Measurements from ENCODE around the gene LSM11.

The LSM11 gene

DNA sequence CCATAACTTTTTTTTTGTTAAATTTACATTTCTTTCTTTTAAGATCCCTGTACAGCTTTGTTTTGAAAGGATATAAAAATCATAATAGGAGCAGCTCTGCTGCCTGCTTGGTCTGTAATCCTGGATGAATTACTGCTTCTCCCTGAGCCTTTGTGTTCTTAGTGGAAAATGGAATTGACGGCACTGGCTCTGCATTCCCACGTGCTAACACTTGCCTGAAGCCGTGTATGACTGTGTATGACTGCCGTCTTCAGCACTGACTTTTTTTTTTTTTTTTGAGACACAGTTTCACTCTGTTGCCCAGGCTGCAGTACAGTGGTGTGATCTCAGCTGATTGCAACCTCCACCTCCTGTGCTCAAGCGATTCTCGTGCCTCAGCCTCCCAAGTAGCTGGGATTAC, 7.5 kb upstream of the LSM11 start:
- no peak for DNase-seq

DNA sequence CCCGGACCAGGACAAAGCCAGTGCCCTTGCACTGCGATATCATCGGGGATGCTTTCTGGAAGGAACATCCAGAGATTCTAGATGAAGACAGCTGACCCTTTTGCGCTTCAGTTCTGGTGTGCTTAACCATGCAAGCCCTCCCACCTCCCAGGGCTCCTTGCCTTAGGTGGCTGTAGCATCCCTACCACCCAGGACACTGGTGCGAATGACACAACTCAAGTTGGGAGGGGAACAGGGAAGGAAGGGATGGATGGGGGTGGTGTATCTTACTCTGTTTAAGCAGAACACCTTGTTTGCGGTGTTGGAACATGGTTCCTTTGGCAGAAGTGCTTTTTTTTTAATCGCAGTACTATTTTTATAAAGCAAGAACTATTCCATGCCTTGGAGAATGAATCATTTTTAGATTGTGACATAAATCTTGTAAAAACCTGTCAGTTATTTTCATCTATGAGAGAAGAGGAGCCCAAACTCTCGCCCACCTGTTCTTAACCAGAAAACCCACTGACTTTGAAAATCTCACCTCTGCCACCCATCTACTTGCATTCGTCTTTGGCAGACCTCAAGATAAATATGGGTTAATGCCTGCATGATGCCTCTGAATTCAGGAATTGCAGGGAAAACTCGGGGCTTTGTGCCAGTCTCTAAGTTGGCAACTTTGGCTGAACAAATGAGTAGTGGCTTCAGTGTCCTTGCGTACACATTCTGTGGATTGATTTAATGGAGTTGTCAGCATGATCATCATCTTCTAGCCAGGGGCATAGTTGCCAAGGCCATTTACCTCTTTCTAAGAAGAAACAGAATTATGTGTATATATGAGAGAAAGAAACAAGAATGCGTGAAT, 3.9 kb upstream of the LSM11 start:
- DNase-seq: no peak

DNA sequence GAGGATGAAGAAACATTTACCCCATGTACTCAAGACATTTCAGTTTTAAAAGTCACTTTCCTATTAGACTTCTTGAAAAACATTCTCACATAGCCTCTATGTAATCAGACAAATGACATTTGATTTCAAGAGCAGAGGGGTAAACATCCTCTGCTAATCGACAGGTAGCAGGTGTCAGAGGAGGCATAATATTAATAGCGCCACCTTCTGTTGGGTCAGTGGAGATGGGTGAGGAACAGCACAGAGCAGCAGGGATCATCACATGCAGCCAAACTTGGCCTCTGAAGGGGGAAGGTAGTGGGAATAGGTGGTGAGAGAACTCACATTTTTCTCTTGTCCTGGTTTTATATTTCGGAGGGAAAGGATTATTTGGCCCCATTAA, 3.3 kb upstream of the LSM11 start:
- peak; percentile 51 for DNase-seq

DNA sequence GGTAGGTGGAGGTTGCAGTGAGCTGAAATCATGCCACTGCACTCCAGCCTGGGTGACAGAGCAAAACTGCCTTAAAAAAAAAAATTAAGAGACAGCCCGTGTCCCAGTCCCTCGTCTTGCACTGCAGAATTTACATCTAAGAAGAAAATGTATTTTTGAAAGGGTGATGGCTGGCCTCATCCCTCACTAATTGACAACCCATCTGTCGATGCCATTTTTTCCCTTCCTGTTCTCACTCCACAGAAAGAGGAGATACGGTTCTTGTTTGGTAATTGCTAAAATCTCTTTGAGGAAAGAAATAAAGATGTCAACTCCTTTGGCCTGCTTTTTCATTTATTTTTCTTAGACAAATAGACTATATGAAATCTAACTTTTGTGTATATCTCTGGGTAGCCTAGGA, 2.4 kb upstream of the LSM11 start:
- no peak for DNase-seq

DNA sequence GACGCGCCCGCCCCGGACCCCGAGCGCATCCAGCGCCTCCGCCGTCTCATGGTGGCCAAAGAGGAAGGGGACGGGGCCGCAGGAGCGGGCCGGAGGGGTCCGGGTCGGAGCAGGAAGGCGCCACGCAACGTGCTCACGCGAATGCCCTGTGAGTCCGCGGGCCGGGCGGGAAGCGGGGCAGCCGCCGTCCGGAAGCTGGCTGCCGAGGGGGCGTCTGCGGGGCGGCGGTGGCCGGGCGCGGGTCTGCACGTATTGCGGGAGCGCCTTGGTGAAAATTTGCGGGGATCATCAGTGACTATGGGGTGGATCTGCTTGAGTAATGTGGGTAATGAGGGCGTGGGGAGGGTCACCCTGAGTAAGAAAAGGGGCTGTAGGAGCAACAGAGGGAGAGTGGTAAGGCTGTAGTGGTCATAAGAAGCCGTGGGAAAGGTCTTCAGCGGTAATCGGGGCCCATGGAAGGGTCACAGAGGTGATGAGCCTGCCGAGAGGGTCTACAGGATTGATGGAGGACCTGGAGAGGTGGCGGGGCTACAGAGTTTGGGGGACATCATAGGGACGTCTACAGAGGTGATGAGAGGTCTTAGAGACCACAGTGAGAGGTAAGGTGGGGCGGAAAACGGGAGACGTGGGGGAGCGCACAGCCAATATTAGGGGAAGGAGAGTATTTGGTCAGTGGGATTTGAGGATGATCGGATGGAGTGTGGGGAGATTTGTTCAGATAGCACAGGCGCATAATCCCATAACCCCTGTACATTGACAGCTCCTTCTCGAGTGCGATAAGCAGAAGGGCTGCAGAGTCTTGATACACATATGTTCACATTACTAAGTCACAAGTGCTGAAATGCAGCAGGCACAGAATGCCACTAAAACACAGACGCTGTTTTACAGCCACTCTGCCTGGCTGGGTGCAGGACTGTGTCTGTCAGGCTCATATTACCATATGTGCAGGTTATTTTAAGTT, 819 bp downstream of the LSM11 start:
- DNase-seq: peak; percentile 82

DNA sequence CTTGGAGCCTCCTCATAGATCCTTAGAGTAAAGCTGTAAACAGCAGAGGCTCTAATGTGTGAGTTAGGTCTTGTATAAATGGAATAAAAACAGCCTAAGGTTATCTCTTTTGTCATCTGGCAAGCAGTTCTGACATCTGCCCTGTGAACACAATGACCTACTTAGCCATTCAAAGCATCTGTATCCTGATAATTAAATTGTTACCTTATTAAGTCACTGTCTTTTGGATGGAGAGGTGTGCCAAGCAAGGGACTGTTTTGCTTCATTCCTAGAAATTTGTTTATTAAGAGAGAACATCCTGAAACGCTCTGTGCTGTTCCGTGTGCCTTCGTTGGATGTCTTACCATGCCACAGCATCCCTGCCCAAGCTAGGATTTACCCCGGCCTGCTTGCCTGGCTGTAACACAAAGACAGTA, 1.5 kb downstream of the LSM11 start:
- DNase-seq: no peak

DNA sequence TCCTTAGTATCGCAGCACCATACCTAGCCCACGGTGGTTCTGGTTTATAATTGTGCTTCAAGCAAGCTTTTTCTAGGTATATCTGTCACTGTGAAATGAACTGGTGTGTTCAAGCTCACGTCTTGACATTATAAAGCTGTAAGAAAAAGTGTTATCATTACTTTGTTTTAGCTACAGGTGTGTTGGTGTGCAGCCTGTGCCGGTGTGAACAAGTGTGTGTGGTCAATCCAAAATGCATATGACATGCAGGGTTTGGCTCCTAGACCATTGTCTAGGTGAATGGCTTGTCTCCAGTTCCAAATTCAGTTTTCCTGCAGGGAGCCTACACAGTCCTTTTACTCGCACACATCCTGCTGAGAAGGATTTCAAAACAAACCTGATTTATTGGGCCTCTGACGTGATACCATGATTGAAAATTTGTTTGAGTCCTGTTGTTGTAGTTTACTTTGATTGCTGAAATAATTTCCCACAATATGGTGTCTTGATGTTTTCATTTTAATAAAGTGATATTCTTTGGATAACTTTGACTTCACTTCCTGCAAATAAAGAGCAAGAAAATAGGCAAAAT, 3.7 kb downstream of the LSM11 start:
- DNase-seq: no peak

DNA sequence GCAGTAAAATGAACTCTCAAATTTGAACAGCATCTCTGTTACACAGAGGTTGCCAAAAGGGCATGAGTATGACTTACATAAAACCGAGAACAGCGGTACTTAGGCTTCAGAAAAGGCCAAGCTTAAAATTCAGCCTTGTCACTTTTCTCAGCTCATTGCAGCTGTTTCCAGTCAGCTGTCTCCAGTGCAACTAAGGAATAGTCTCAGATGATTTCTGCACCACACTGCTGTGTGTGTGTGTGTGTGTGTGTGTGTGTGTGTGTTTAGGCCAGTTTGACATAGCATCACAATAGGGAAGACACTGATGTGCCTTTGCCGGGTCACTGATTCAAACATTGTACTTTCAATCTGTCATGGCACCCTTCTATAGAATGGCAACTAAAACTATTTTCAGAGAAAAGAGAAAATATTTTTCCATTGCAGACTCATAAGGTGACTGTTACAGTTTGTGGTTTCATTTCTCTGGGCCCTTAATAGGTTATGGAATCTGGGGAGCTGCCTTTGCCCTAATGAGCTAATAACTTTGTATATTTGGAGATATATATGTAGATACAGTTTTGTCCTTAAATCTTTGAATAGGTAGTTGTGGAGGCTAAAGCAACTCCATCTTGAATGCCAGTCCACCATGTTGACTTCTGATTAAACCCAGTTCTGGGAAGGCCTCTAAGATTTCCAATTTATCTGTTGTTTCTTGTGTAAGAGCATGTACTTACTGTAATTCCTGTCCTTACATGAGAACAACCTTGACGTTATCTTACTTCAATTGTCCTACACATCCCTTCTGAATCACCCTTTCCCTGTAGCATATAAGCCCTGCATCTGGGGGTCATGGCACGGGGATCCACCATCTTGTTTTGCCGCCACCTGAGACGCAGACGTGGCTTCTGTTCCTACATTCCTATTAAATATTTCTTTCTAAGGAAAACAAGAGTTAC, 4.5 kb downstream of the LSM11 start:
- DNase-seq: no peak

DNA sequence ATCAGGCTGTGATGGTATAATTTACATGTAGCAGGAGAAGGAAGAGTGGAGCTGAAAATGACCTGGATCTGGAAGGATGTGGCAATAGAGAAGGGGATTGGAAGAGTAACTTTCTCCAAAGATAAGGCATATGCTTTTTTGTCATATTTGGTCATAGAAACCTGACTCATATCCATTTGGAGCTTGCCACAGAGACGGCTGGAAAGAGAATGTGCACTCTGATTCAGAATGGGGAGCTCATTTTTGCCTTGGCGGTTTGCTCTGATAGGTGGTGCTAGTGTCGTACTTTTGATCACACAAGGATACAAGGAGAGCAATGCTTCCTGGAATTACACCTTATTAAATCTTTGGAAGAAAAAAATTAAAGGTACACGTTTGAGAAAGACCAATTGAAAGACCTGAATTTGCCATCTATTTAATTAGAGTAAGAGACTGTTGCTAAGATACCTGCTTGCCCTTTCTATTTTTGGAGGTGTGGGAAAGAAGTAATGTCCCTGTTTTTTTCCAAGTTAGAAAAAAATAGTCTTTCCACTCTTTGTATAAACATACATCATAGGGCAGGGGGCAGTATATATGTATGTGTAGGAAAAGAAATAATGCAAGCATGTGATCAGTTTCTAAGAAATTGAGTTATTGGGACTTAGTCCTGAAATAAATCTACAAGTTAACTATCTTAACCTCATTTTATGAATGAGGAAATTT, 5.4 kb downstream of the LSM11 start:
- no peak for DNase-seq

DNA sequence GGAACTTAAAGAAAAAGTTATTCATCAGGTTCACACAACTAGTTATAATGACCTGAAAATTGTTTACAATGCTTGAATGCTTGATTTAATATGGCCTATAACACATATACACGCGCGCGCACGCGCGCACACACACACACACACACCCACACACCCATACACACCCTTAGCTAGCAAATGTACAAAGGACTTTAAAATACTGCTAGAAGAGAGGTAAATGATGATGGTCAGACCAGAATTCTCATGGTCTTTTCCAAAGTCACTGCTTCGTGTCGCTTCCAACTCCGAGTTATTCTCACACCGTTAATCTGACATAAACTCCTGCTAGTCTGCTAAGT, 5.9 kb downstream of the LSM11 start:
- DNase-seq: no peak

DNA sequence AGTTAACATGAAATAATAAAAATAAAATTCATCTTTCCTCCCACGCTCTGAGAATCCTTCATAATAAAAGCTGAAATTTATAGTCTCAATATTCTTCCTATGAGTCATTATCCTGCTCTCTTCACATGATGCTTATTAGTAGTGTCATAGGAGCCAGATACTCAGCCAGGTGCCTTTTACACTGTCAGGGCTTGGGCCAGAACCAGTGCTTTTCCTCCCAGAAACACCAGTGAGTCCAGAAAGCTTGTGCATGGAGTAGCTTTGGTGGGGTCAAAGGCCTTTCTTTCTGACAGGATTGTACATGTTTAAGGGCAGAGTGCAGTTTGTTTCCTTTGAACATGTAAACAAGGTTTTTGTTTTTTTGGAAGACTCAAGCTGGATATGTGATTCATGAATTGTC, 6.8 kb downstream of the LSM11 start:
- no peak for DNase-seq

DNA sequence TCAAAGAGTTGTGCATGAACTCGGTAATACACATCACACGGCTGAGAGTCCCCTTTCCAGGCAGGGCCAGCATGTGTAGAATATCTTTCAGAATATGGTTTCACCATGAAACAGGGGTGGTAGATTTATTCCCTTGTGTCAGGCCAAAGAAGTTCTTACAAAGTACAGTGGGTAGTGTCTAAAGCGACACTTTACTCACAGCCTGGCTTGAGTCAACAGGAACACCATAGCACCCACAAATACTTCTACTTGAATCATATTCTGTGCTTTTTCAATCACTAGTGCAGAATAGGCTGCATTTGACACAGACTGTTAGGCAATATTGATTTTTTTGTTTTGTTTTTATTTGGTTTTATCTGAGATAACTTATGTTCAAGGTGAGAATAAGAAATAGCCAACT, 12.6 kb downstream of the LSM11 start:
- no peak for DNase-seq

DNA sequence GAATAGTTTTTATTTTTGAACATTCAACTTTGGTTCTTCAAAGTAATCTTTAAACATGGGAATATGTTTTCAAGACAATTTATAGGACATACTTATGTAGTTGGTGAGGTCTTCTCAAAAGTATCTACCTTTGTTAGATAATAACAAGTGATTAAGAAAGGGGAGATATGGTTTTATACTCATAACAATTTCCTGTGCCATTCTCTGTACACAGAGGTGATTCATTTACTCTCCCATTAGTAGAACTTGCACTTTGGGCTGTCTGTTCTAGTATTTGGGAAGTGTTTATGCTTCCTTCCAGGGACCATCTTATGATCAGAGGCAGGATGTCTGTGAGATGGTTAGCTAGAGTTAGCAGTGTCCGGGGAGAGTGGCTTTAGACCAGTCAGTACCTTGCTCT, 15.2 kb downstream of the LSM11 start:
- no peak for DNase-seq

DNA sequence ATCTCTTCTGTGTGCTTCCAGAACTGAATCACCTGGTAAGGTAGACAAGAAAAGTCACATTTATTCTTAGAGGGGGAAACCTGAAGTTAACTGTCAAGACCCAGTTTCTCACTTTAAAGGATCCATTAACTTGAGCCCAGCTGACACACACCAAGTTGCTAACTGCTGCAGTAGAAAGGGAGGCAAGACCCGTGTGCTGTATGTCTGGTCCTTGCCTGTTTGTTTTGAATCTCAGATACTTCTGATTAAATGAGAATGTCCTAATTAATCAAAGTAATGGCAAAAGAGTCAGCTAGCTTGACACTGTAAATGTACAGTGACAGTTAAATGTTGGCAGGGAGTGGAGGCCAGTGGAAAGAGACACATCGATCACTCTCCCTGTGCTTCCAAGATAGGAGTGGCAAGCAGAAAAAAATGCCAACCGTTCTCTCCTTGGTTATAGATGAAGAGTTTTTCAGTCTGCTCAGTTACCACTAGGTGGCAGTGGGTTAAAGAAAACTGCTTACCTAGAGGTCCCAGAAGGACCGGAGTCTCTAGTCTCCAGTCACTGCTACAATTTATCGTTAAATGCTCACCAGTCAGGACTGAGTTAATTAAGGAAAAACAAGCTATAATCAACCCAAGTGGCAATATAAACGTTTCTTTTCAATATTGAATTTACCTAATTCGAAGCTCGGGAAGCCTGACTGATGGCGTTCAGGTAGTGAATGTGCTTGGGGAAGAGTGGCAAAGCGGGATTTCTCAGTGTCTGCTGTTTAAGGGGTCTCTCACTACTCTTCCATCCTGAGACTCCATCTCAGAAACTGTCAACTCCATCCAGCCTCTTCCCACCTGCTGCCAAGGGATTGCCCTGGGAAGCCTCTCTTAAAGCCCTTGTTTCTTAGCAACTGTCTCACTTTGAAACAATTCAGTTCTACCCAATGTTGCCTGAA, 18.4 kb downstream of the LSM11 start:
- peak; percentile 87 for DNase-seq

DNA sequence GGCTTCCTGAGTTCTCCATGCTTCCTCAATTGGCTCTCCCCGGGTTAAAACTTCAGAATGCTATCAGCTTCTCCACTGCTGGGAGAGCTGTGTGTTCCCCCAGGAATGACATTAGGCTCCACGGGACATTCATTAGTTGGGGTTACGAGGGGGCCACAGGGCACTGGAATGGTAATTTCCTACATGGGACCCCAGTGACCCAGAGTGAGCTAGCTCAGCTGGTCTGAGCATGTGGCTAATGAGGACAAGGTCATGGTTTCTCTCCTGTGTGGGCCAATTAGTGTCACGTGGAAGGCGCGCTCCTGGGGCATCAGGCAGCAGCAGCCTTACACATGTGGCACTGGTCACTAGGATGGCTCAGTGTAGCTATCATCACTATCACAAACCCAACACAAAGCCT, 21.0 kb downstream of the LSM11 start:
- DNase-seq: no peak

DNA sequence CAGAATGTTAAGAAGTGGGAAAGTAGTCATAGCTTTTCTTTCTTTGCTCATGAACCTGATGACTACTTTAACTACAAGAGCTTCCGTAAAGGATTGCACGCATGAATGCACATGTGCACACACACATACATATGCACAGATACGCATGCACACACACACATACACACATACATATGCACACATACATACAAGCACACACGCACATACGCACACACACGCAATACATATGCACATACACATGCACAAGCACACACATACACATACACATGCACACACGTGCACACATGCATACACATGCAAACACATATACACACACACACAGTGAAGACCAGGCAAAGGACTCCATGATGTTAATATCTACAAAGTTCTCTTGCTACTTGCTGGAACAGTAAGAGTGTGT, 22.9 kb downstream of the LSM11 start:
- DNase-seq: no peak

DNA sequence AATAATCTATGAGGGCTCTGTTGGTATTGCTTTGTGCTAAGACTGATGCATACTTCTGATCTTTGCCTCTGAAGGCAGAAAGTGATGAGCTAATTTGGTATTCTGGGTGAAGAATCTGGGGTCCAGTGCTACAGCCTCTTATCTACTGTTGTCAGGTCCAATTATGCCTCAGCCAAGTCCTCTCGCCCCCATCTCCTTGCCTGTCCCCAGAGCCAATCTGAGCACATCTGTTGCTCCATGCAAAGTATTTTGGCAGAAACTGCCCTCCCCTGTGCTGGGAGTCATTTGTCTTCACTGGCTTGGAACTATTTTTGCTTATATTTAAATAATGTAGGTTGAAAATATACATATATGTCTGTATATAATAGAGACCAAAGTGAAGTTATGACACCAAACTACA, 23.4 kb downstream of the LSM11 start:
- DNase-seq: peak; percentile 14

DNA sequence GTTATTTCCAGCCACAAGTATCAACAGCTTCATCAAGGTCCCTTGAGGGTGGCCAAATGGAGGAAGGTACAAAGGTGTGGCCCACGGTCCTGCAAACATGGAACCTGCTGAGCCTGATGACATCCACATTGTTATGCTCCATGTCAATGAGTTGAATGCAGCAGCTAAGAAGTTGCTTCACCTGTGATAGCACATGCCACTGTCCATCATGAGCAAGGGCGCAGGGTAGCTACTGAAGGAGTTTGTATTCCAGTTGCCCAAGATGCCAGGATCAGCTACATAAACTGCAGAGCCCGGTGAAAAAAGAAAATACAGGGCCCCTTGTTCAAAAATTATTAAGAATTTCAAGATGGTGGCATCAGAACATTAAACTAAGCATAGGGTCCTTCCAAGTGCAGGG, 24.2 kb downstream of the LSM11 start:
- DNase-seq: no peak

DNA sequence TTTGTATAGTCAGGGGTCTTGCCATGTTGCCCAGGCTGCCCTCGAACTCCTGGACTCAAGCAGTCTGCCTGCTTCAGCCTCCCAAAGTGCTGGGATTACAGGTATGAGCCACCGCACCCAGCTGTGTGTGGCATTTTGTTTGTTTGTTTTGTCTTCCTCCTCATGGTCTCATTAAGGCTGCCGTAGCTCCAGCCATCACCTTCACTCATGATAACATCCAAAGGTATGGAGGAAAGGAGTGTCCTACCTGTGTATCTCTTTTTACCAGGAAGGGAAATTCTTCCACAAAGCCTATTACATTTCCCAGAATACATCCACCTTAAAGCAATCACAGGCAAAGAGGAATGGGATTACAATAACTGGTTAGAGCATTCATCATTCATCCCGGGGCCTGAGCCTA, 27.2 kb downstream of the LSM11 start:
- no peak for DNase-seq

DNA sequence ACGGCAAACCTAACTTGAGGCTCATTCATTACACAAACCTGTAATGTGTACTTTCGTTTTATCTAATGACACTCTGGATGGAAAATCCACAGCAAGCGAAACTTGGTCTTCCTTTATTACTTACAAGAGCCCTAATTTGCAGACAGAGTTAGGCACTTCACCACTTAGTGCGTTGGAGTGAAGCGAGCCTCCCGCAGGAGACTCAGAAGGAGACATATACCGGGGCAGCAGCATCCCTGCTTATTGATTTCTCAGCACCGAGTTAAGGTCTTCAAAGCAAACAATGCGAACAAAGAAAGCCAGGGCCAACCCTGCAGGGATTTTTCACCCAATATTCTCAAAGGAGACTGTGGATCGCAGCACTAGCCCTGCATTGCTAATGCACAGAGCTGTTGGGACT, 28.6 kb downstream of the LSM11 start:
- DNase-seq: no peak
